GM21528 (cell line): ENCODE results near the gene ATP5F1E.
A peak's percentile ranks its signal among the peaks of the same experiment; 100 is the strongest.
"Not testable (repeated sequence)": the region's sequence is repeated elsewhere in the genome, so short reads cannot be mapped to it uniquely, and the experiment has no call there.

Source experiments
- ATAC-seq: cut with Tn5 transposase; IDR thresholded peaks from one replicate; pipeline ENCODE4 v1.9.1; 2021; ENCODE audit warnings: mild to moderate bottlenecking, moderate library complexity; ENCODE audit not compliant: unreplicated experiment, low FRiP score

Gene ATP5F1E

DNA sequence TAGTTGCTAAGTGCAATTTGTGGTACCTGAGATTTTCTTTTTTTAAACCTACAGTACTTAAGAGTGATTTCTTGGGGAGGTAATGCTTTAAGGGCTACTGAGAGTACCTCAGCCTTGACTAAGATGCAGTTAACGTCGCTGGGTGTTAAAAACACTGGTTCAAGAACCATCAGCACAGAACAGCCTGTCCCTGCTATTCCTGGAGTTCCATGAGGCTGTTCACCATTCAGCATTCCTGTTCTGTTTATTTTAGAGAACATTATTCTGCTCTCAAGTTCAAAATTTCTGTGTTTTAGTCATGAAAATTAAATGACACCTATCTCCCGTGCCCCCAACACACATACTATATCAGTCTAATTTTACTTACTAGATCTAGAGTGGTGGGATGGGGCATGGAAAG lies 12.2 kb upstream of the ATP5F1E start:
- ATAC-seq = no peak

DNA sequence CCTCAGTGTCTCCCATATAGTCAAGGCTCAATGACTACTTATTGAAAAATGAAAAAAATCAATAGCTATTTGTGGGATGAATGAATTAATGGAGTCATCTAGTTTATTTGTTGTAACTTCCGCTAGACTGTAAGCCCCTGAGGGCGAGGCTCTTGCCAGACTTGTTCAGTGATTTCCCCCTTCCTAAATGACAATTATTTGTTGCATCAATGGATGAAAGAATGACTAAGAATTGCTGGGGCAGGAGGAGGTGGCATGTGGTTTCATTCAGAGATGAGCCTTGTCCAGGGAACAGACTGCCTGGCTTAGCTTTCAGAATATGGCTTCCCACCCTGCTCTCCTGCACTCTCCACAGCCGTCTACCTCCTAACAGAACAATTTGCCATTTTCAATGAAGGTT lies 11.6 kb upstream of the ATP5F1E start:
- ATAC-seq = no peak

DNA sequence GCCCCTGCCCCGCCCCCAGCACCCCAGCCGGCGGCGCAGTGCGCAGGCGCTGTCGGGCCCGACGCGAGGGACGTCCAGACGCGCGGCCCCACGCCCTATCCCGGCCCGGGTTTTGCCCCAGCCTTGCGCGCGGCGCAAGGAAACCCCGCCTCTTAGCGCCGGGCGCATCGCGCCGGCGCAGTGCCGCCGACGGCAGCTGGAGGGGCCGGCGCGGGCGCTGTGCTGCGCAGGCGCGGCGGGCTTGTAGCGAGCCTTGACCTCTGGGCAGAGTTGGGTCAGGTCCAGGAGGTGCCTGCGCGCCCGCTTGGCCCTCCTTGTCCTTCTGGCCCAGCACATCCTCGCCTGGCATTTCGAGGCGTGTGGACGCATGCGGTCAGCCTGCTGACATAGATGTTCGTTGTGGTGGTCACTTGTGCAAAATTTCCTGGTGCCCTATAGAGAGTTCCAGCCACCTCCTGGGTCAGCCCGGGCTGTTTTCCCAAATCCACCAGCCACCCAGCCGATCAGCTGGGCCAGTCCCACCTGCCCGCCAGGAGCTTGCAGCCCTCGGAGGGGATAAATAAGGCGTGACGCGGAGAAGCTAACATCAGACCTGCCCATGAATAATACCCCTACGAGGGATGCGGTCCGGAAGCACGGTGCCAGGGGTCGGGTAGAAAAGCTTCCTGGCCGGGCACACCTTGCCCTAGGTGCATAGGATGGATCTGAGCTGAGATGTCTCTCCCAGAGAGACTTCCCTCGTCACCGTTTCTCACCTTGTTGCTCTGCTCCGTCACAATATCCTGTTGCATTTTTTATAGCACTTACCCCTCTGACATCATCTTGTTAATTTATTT lies 10.9 kb upstream of the ATP5F1E start:
- ATAC-seq = peak; percentile 88

DNA sequence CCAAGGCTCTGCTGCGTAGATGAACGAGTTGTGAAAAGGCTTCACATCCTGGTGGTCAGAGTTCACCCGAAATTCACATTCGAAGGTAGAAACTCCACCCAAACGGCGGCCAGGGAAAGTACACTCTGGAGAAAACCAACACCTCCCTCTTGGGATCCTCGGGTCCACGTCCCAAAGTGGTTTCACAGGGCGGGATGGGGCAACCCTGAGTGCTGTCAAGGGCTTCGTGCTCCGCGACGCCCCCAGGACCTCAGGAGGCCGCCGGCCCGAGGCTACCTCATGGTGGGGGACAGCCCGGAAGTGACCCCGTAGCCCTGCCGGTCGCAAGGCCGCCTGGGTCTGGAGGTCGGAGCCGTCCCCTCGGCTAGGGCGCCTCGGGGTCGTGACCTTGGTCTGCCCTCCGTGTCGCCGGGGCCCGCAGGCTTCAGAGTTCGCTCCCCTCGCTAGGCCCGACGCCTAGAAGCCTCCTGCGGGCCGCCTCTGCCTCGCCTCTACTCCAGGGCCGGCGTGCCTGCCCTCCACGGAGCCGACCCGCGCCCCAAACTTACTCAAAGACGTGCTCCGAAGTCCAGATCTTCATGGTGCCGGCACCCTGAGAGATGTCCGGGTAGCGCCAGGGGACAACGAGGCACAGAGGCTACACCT lies 10.1 kb upstream of the ATP5F1E start, which contains the start of gene PRELID3B:
Gene PRELID3B (minus strand): TSS at position 636 of the 645 bp plus-strand sequence. CDS start 56 bp downstream, at position 580.
- ATAC-seq = peak; percentile 37

DNA sequence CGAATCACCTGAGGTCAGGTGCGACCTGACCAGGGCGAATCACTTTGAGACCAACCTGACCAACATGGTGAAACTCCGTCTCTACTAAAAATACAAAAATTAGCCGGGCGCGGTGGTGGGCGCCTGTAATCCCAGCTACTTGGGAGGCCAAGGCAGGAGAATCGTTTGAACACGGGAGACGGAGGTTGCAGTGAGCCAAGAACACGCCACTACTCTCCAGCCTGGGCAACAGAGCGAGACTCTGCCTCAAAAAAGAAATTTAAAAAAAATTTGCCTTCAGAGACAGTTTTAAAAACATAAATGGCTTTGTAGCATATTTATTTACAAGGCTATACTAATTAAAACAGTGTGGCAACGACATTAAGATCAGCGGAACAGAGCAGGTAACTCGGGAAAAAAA lies 9.4 kb upstream of the ATP5F1E start:
- ATAC-seq = not testable (repeated sequence)

DNA sequence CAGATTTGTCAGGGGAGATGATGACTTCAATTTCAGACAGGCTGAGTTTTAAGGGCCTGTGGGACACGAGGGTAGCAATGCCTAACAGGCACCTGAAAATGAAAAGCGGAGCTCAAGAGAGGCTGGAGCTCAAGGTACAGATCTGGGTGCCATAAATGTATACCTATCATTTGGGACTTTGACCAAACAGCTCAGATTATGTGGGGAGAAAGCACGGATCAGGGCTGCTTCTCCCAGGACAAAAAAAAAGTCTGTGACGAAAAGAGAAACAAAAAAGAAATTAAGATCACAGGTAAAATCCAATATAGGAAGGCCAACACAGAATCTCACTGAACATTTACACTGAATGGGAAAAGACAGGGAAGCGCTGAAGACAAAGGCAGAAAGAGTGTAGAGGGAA lies 8.5 kb upstream of the ATP5F1E start:
- no peak for ATAC-seq

DNA sequence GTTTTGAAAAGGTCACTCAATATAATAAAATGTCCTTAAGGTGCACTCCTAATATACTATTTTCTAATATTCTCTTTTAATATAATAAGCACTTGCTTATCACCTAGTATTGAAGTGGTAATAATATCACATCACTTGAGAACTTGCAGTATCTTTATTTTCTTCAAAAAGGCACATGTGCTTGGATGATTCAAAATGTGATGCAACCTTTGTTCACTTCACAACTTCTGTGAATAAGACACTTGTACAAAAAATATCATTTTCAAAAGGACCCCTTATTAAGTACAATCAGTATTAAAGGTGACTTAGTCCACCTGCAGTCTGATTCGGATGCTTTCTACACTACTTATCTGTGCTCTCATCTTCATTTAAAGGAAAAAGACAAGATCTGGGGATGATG lies 7.1 kb upstream of the ATP5F1E start:
- no peak for ATAC-seq

DNA sequence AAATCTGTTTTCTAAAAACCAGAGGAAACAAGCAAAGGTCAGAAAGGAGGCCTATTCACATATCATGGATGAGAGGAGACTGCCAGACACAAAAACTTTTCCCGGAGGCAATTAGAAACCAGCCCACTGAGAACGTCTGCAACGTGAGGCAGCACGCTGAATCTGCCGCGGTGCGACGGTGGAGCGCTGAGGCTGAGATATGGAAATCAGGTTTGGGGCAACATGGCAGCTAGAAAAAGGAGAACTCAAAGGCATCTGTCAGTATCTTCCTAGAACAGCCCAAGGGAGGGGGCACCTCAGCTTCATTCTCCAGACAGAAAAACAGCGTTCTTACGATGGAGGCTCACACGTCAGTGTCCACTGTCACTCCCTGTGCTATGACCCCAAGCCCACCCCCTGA lies 5.3 kb upstream of the ATP5F1E start:
- no peak for ATAC-seq

DNA sequence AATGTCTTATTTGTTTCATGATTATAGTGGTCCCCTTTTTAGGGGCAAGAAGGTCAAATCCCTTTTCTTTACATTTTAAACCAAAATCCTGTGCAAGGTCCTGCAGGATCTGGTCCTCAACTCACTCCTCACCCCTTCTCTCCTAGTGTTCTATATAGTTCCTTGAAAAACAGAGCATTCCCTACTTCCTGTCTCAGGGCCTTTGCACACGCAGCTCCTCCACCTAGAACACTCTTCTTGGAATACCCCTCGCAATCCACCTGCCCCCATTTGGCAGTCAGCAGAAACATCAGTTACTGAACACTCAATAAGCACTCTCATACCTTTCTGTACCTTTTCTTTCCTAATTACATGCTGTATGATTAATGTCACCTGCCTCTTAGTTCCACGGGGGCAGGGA lies 3.2 kb upstream of the ATP5F1E start:
- ATAC-seq = no peak

DNA sequence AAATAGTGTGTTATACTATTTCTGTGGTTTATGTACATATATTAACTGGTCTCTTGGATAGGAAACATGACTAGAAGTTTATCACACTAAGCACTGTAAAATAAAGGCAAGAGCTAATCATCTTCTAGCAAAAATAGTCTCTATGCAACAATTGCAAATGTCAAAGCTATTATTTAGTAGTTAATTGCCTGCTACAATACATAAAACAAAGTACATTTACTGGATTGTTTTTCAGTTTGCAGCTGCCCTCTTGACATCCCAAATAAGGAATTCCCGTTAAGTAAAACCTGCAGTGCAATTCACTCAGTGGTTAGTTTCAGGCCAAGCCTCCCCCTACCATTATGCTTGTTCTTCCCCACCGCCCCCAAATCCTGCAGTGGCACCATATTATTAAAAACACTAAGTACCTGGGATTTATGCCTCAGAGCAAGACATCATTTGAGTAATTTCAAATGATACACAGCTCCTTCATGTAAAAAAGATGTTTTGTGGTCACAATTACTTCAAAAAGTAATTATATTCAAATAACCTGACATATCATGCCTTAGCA lies 1.6 kb upstream of the ATP5F1E start:
- ATAC-seq = no peak

DNA sequence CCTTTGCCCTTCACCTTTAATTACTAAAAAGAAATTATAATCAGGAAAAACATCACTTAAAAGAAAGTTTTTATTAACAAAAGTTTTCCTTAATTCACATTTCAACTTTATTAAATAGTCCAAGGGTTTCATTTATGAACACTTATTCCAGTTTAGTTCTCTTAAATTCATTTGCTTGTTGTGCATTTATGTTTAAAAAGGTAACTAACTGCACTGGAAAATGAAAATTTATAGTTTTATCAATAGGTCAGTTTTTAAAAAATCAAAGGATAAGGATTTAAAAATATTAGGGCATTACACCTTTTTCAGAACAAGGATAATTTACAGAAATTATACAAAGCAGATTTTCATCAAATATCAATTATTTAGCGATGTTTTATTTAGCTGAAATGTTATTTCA lies 958 bp upstream of the ATP5F1E start:
- no peak for ATAC-seq

DNA sequence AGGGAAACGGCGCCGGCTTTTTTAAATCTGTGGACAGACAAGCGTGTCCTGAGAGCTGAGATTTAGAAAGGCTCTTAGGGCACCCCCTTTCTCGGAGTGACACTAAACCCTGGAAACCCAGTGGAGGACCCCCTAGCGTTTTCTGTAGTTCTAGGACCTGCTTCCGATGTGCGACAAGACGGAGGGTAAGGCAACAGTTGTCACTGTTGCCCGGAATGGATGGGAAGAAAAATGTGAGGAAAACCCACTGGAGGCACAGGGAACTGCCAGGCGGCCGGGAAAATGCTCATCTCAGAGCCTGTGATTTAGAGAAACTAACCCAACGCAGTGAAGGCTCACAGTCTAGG lies 551 bp upstream of the ATP5F1E start:
- no peak for ATAC-seq

DNA sequence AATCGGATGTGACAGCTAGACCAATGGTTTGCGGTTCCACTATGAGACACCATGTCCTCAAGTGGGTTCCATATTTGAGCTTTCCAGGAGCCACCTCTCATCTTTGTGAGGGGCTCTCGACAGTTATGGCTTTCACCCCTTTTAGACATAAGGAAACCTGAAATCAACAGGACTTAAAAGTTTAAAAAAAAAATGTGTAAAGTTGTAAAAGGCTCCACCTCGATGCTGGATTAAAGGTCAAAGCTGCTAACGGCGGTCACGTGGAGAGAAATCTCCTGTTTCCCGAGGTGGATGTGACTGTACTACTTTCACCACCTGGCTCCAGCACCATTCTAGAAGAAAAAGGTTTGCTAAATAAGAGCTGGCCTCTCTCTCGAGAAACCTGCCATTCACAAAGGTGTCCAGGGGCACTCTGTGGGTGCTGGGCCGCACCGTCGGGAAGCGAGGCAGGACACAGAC lies 542 bp downstream of the ATP5F1E start:
- no peak for ATAC-seq

DNA sequence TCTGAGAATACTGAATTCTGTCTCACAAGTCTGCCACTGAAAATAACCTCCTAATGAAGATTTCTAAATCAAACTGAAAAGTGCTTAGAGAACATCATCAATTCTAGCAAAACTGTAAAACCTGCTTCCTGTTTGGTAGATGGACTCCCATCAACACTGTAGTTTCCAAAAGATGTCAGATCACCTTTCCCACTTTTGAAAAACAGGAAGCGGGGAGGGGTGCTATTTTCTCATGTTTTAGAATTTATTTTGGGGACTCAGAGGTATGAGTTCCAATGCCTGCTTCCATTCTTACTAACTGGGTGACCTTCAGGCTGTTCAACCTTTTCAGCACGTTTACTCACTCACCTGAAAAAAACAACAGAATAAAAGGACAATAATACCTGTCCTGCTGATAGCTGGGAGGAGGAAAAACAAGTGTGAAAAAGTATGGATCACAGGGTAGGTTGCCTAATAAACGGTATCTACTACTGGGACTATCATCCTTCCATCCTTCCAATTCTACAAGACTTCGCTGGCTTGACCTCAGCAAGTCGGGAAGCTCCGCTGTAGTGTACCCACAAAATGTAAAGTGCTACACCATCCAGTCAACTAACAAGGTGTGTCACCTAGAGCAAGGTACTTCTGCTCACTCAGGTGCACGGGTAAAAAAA lies 1.1 kb downstream of the ATP5F1E start:
- ATAC-seq = no peak

DNA sequence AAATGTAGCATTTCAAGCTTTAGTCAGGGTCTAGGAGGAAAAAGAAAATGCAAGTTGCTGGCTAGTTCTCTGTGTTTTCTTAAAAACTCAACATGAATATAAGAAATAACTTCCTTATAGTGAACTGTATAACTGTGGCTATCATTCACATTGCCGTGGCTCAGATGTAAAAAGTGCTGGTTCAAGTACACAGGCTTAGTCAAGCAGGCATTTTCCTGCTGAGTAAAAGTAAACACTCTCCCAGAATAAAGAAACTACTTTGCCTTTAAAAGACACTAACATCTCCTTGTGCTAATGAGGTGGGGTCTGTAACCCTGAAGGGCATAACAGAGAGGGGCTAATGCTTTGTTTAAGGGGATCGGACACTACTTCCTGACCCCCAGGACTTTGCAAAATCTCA lies 3.3 kb downstream of the ATP5F1E start:
- no peak for ATAC-seq

DNA sequence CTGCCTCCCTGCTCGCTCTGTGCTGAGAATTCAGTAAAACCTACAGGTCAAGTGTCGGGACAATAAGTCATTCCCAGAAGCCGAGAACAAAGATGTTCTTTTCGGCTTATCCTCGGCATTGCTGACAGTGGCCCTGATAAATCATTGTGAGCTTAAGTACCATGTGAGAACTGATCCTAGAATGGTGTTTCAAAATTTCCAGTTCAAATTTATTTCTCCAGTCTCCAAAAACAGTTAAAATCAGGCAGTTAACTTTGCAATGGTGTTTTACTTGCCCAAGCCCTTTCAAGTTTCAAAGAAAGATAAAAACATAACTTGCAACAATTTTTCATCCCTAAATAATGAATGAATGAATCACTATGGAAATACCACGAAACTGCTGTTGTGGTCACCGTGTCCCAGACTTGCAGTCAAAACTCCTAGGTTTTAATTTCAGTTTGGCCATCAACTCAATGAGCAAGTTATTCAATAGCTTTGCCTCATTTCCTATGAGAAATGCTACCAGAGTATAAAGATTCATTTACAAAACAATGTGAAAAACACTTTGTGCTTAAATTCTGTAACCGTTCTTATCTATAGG lies 4.3 kb downstream of the ATP5F1E start:
- ATAC-seq = no peak

DNA sequence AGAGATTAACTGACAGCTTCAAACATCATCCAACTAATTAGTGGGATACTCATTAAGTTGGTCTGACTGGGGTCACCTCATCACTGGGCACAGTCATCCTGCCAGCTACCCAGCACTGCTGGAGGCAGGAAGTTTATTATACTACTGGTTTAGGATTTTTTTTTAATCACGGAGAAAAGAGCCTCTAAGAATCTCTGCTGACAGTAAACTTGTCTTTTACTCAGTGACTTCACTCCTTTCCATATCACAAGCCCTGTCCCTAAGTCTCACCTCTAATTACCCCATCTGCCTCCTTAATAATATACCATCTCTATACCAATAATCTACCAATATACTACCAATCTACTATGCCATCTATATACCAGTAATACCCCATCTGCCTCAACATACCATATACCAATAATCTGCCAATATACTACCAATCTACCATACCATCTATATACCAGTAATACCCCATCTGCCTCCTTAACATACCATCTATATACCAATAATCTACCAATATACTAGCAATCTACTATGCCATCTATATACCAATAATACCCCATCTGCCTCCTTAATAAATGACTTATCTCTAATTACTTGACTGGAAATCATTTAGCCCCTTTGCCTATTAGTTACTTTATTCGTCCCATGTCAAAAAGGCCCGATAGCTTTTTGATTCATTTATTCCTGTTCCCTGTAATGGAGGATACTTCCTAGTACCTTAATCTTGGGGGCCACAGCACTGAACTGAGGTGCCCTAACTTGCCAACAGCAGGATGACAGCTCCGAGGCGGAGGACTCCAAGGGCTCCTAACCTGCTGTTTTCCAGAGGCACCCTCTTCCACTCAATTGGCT lies 5.0 kb downstream of the ATP5F1E start:
- no peak for ATAC-seq

DNA sequence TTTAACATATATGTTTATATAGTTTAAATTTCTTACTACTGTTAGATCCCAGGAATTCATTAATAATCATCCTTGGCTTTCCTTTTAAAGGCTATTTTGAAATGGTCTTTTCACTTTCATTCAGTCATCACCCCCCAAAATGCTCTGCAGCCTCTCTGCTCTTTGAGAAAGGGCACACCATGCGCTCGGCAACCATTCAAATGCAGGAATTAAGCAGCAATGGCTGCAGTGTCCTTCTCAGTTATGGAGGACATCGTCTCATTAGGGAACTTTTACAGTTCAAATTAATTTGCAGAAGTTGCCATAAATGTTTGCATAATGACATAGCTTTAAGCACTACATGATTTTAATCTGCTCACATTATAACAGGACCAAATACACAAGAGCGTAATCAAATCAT lies 6.6 kb downstream of the ATP5F1E start:
- ATAC-seq = no peak

DNA sequence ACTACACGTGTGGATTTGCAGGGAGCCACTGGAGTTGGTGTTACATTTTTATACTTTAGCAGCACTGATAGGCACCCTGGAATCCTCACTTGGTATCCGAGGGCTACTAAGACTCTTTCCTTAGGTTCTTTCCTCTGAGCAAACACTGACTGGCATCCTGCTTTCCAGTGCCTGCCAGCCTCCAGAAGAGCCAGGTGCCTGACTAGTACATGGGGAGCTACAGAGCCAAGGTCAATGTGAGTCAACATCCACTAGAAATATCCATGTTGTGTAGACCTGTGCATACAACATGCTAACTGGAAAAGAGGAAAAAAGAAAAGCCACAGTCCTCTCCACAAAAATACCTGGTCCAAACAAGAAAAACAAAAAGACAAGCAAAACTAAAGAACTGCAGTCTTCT lies 7.0 kb downstream of the ATP5F1E start:
- no peak for ATAC-seq

DNA sequence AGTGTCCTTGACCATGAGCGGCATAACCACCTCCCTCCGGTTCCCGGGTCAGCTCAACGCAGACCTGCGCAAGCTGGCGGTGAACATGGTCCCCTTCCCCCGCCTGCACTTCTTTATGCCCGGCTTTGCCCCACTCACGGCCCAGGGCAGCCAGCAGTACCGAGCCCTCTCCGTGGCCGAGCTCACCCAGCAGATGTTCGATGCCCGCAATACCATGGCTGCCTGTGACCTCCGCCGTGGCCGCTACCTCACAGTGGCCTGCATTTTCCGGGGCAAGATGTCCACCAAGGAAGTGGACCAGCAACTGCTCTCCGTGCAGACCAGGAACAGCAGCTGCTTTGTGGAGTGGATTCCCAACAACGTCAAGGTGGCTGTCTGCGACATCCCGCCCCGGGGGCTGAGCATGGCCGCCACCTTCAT lies 8.0 kb downstream of the ATP5F1E start:
- ATAC-seq = no peak
